Keratinocyte (primary cell): ENCODE measurements around the gene MYO19. TPM values are rescaled to one million over a fixed set of nuclear protein-coding genes. Genes with fewer than 3 reads are reported as not detected.

Source experiments
- DNase-seq: peaks from one replicate; pipeline ENCODE4 v3.0.0-alpha.2; 2011; ENCODE audit warnings: low read depth, missing footprints, low spot score
- FAIRE-seq: peaks from 2 replicates; lab custom pipeline; 2011; peaks lifted over from hg19 to GRCh38; lab: Jason Lieb, UNC
- H2AFZ ChIP-seq: 2 replicates; pipeline ENCODE4 v1.6.0; 2012; ENCODE audit warnings: low read length, control low read depth, inconsistent platforms; ENCODE audit not compliant: control insufficient read depth
- H3K27ac ChIP-seq: 2 replicates; pipeline ENCODE4 v1.5.1; 2011; ENCODE audit warnings: low read length; ENCODE audit not compliant: control insufficient read depth, insufficient read depth
- H3K27me3 ChIP-seq: 3 replicates; pipeline ENCODE4 v1.6.0; 2011; ENCODE audit warnings: low read length; ENCODE audit not compliant: control insufficient read depth, insufficient read depth; ENCODE audit errors: extremely low read depth
- H3K36me3 ChIP-seq, 2 experiments: 2 replicates in 1 of 2; 3 replicates in 1 of 2; pipeline ENCODE4 v1.5.1; 2011; ENCODE audit warnings: low read length in 2 of 2, mild to moderate bottlenecking in 1 of 2; ENCODE audit not compliant: control insufficient read depth in 2 of 2, insufficient read depth in 2 of 2; ENCODE audit errors: extremely low read depth in 1 of 2
- H3K4me1 ChIP-seq: 3 replicates; pipeline ENCODE4 v1.5.1; 2011; ENCODE audit warnings: low read length; ENCODE audit not compliant: control insufficient read depth, insufficient read depth; ENCODE audit errors: extremely low read depth
- H3K4me2 ChIP-seq: 3 replicates; pipeline ENCODE4 v1.6.0; 2011; ENCODE audit warnings: low read depth, low read length; ENCODE audit not compliant: control insufficient read depth, insufficient read depth; ENCODE audit errors: extremely low read depth
- H3K4me3 ChIP-seq, 3 experiments: fragments of 200-600 bp in 1 of 3; sonication (generic) in 1 of 3; 2 replicates in 2 of 3; 3 replicates in 1 of 3; pipeline ENCODE4 v1.5.1; 2011 to 2016; ENCODE audit warnings: low read length in 3 of 3, mild to moderate bottlenecking in 3 of 3, control low read depth in 2 of 3, inconsistent platforms in 1 of 3, low read depth in 1 of 3, mixed read lengths in 1 of 3, mixed run types in 1 of 3, moderate library complexity in 1 of 3; ENCODE audit not compliant: control insufficient read depth in 2 of 3, insufficient read depth in 2 of 3; ENCODE audit errors: extremely low read depth in 1 of 3
- H3K79me2 ChIP-seq: 2 replicates; pipeline ENCODE4 v1.6.0; 2012; ENCODE audit warnings: low read length; ENCODE audit not compliant: control insufficient read depth, insufficient read depth
- H3K9ac ChIP-seq: 3 replicates; pipeline ENCODE4 v1.6.0; 2011; ENCODE audit warnings: low read length; ENCODE audit not compliant: control insufficient read depth, insufficient read depth; ENCODE audit errors: extremely low read depth
- H3K9me1 ChIP-seq: 3 replicates; pipeline ENCODE4 v1.6.0; 2011; ENCODE audit warnings: low read length; ENCODE audit not compliant: control insufficient read depth, insufficient read depth; ENCODE audit errors: extremely low read depth
- H3K9me3 ChIP-seq: 2 replicates; pipeline ENCODE4 v1.5.1; 2012; ENCODE audit warnings: low read depth, low read length; ENCODE audit not compliant: control insufficient read depth
- H4K20me1 ChIP-seq: 3 replicates; pipeline ENCODE4 v1.6.0; 2011; ENCODE audit warnings: low read length; ENCODE audit not compliant: control insufficient read depth, insufficient read depth; ENCODE audit errors: extremely low read depth
- CTCF ChIP-seq, 3 experiments: IDR thresholded peaks in 1 of 3; conservative IDR thresholded peaks in 1 of 3; optimal IDR thresholded peaks in 1 of 3; 2 replicates in 2 of 3; 3 replicates in 1 of 3; pipeline versions ENCODE3 to v1.5.1; 2011; ENCODE audit warnings: low read length in 3 of 3, mild to moderate bottlenecking in 3 of 3, moderate library complexity in 2 of 3, control low read depth in 1 of 3, inconsistent platforms in 1 of 3; ENCODE audit not compliant: insufficient read depth in 2 of 3; ENCODE audit errors: extremely low read depth in 1 of 3
- EZH2 ChIP-seq: IDR thresholded peaks from one replicate; pipeline ENCODE4 v1.6.1; 2012; ENCODE audit warnings: inconsistent platforms, mild to moderate bottlenecking, low read length, moderate library complexity
- dilution Hi-C: fragments of 300-500 bp; cut with MboI; formaldehyde crosslinking; loops from one replicate; pipeline ENCODE4 v1.7.0; 2020; ENCODE audit warnings: low sequenced_read_pairs; ENCODE audit not compliant: extremely low pct_ligation_motif_present
- polyA plus RNA-seq, 5 experiments: library from polyadenylated mRNA; depleted of rRNA in 3 of 5; stranded (reverse) in 3 of 5; stranded (forward) in 1 of 5; unstranded in 1 of 5; fragments of >200 nt; gene quantifications; 1 replicate in 1 of 5; 2 replicates in 3 of 5; 3 replicates in 1 of 5; pipeline versions ENCODE4 v1.2.1 to v1.2.3, GENCODE V29; 2011 to 2012; ENCODE audit warnings: missing spikeins in 2 of 5, low read depth in 1 of 5, low replicate concordance in 1 of 5

The MYO19 gene
- polyA plus RNA-seq, 1 donor (not counting 4 experiments of a cell fraction or from before 2014, with no cell fraction given), result 47.9 TPM

- FAIRE-seq (no peak), DNase-seq (no peak)
- H3K4me3 ChIP-seq, result no peak overlapping the region
- no peak for TF ChIP-seq CTCF (optimal IDR thresholded peaks at IDR 0.05 in 1 of 3, IDR thresholded peaks at IDR 0.05 in 1 of 3, conservative IDR thresholded peaks at IDR 0.05 in 1 of 3; ENCODE audit: extremely low read depth in 1 of 3, insufficient read depth in 2 of 3, low read length in 3 of 3)
- no peaks in the 10 kb centered on the region for H3K27me3 ChIP-seq
- H3K27ac ChIP-seq, result no peak overlapping the region
- peaks cover 15% of the 10 kb centered on the region for H3K79me2 ChIP-seq
- H3K36me3 ChIP-seq, result peaks cover 24 to 59% of the 10 kb centered on the region in 2 experiments
- no peak overlapping the region for H3K4me2 ChIP-seq
- H3K9me1 ChIP-seq, result no peaks in the 10 kb centered on the region
- H2AFZ ChIP-seq, result no peak overlapping the region
- no peaks in the 10 kb centered on the region for H3K4me1 ChIP-seq
- H3K9me3 ChIP-seq, result no peaks in the 10 kb centered on the region
- no peaks in the 10 kb centered on the region for H4K20me1 ChIP-seq
- H3K9ac ChIP-seq, result no peak overlapping the region
- dilution Hi-C loops, result no loop called here
These were observed 40.0 kb downstream of the MYO19 start for GRCh38 chr17:36494674-36495073.

- dilution Hi-C loops, result no loop called here
- no peaks in the 10 kb centered on the region for H3K4me1 ChIP-seq
- no peak overlapping the region for H2AFZ ChIP-seq
- TF ChIP-seq EZH2, result no peak
- TF ChIP-seq CTCF (optimal IDR thresholded peaks at IDR 0.05 in 1 of 3, IDR thresholded peaks at IDR 0.05 in 1 of 3, conservative IDR thresholded peaks at IDR 0.05 in 1 of 3; ENCODE audit: extremely low read depth in 1 of 3, insufficient read depth in 2 of 3, low read length in 3 of 3), result no peak
- H3K27ac ChIP-seq, result no peak overlapping the region
- no peaks in the 10 kb centered on the region for H3K27me3 ChIP-seq
- no peaks in the 10 kb centered on the region for H3K9me1 ChIP-seq
- no peak for DNase-seq
- H3K79me2 ChIP-seq, result peaks cover 19% of the 10 kb centered on the region
- FAIRE-seq, result no peak
- no peak overlapping the region for H3K4me2 ChIP-seq
- no peak overlapping the region for H3K9ac ChIP-seq
- H3K9me3 ChIP-seq, result no peaks in the 10 kb centered on the region
- H3K36me3 ChIP-seq, result peaks cover 24 to 55% of the 10 kb centered on the region in 2 experiments
- H4K20me1 ChIP-seq, result no peaks in the 10 kb centered on the region
- H3K4me3 ChIP-seq, result no peak overlapping the region
These were observed 40.7 kb downstream of the MYO19 start for GRCh38 chr17:36493956-36494355.
